ENCODE measurements around the gene IRAK4.
A peak's percentile ranks its signal among the peaks of the same experiment; 100 is the strongest.
"Not testable (repeated sequence)": the region's sequence is repeated elsewhere in the genome, so short reads cannot be mapped to it uniquely, and the experiment has no call there.

IRAK4 gene

DNA sequence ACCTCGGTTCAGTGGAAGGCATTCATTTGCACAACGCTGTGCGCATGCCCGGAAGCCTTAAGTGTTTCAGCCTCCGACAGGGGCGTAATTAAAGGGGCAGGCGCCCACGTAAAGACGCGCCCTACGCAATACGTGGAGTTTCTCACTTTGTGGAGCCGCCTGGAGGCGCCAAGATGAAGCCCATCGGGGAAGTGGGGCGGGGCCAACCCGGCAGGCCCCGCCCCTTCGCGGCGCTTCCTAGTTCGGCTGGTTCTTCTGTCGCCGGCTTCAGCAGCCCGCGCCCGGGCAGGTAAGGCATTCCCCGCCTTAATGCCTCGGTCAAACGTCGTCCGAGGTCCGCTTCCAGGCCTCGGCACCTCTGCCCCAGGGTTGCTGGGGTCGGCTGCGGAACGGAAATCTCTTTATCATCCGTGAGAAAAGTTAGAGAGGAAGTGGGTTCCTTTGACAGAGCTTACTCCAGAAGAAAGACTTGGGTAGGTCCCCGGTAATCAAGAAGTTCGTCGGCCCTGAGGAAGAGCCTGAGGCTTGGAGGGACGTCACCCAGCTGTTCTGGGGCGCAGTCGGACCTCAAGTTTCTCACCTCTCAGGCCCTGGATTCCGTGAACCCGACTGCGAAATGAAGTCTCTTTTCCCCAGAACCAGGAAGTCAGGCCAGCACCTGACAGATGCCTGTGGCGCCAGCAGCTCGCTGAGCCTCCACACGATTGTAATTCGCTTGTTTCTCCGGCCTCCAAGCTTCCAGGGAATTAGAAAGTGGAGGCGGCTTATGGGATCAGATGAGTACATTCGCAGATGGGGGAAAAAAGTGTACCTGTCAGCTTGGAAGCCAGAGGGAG, at the start of gene IRAK4, which contains the start of gene PUS7L:
Gene IRAK4 (plus strand): TSS at position 224 of the 836 bp plus-strand sequence. CDS start 9,161 bp downstream, outside the sequence.
Gene PUS7L (minus strand): TSS at position 63 of the 836 bp plus-strand sequence. CDS start 3,545 bp downstream, outside the sequence.
- DNase-seq, result peak; percentile 94

DNA sequence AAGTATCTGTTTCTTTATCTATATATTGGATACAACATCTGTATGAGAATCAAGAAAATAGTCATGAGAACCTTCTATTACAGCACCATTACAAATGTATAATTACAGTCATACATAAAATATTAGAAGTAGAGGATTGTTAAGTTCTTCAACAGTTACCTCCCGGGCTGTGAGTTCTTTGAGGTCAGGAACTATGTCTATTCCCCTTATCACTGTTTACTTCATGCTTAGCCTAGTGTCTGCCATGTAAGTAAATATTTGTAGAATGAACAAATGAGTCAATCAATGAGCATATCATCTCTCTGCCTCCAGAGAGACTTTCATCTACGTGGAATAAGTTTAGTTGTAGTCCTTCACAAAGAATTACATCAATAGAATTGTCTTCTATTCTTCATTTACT, 47.4 kb upstream of the IRAK4 start:
- DNase-seq, result no peak

GRCh38 chr12:43722621-43723020, 36.1 kb upstream of the IRAK4 start:
- no peak for DNase-seq

GRCh38 chr12:43723134-43723533, 35.6 kb upstream of the IRAK4 start:
- DNase-seq, result no peak

- DNase-seq, result no peak
These were observed 30.6 kb upstream of the IRAK4 start for GRCh38 chr12:43728117-43728516.

GRCh38 chr12:43728698-43729097, 30.1 kb upstream of the IRAK4 start:
- no peak for DNase-seq

- DNase-seq, result no peak
These were observed 28.5 kb upstream of the IRAK4 start for GRCh38 chr12:43730283-43730682.

DNA sequence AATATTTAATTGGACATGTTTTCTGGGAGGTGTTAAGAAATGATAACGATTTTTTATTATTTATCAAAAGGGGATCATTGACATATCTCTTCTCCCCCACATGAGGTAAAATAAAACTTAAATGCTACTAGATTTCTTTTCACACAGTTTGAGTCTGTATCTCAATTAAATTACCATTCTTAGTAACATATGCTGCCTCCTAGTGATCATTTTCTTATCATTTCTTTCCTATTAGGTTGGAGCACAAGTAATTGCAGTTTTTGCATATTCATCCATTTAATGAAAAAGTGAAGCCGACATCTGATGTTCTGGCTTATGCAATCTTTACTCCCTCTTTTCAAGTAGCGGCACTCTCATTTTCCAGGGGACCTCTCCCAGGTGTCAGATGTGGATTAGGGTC, 25.1 kb upstream of the IRAK4 start:
- DNase-seq, result no peak

DNA sequence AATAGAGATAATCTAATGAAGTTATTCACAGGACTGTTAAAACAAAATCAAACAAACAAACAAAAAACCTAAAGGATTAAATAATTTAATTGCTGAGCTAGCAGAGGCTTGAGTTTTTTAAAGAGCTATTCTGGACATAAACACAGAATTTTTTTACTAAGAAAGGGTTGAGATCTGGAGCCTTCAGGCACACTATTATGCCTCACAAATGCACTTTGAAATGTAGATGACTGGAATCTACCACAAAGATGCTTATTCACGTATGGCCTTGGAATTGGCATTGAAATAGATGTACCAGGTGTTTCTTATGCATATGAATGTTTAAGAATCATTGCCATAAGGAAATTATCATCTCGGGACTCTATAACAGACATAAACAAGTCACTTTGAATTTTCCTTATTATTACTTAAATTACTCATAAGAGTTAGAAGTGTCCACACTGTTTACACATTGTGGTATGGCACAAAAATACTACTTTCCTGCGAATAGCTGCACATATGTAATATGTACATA, 21.8 kb upstream of the IRAK4 start:
- DNase-seq, result no peak

DNA sequence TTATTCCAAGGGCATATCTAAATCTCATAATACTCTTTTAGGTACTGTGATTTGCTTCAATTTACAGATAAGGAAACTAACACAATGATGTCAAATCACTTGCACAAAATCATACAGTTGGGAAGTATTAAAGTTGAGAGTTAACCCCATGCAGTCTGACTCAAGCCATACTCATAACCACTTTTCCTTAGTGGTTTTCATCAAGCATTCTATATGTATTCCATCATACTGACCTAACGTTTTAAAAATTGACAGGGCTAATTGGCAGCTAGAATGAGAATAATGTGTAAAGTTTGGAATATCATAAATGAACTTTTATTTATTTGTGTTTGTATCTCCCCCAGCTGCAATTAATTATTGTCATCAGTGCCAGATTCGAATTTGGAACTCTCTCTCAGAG, 21.1 kb upstream of the IRAK4 start:
- DNase-seq, result no peak

GRCh38 chr12:43740511-43741100, 18.1 kb upstream of the IRAK4 start:
- DNase-seq, result no peak

- no peak for DNase-seq
These were observed 16.6 kb upstream of the IRAK4 start for GRCh38 chr12:43742106-43742505.

- no peak for DNase-seq
These were observed 13.9 kb upstream of the IRAK4 start for GRCh38 chr12:43744826-43745225.

DNA sequence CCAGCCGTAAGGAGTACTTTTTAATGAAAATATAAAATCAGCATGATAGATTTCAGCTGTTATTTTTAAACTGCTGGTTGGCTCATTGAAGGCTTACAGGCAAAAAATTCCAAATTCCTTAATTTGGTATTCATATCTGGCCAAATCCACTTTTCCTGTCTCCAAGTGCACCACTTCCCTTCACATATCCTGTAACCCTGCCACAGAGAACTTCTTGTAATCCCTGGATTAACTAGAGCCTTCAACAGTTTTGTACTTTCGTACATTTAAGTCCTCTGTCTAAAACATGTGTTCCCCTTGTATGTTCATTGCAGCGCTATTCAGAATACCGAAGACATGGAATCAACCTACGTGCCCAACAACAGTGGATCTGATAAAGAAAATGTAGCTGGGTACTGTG, 9.7 kb upstream of the IRAK4 start:
- no peak for DNase-seq

- DNase-seq, result no peak
These were observed 7.9 kb upstream of the IRAK4 start for GRCh38 chr12:43750814-43751213.

GRCh38 chr12:43751360-43751759, 7.4 kb upstream of the IRAK4 start:
- not testable (repeated sequence) for DNase-seq

- no peak for DNase-seq
These were observed 4.7 kb upstream of the IRAK4 start for GRCh38 chr12:43754015-43754414.

- no peak for DNase-seq
These were observed 464 bp upstream of the IRAK4 start for GRCh38 chr12:43758247-43758727.

DNA sequence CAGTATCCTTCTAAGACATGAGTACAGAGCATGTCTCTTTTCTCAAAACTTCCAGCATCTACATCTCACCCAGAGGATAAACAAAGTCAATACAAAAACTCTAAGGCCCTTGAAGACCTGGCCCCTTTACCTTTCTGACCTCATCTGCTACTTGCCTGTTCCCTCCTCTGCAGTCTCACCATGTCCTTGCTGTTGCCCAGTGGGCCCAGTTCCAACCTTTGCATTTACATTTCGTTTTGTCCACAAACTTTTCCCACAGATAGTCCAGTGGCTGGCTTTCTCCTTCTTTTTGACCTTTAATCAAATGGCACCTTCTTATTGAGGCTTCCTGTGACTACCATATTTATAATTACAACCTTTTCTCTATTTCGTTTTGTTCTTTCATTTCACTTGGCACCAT, 1.6 kb downstream of the IRAK4 start:
- no peak for DNase-seq

DNA sequence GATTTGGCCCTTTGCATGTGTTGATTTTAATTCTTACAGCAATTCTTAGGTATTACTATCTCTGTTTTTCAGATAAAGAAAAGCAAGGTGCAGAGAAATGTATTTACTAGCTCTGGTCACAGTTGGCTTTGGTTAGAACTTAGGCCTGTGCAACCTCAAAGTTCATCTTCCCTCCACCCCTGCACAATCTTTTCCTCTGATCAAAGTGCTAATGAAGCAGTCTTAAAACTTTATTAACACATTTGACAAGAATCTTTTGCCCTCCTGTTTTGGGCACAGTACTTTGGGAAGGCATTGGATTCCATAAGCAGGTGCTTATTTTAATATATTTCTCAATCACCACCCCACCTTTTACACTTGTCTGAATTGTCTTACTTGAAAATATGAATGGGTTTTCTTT, 2.7 kb downstream of the IRAK4 start:
- no peak for DNase-seq

GRCh38 chr12:43762596-43762995, 3.8 kb downstream of the IRAK4 start:
- no peak for DNase-seq

DNA sequence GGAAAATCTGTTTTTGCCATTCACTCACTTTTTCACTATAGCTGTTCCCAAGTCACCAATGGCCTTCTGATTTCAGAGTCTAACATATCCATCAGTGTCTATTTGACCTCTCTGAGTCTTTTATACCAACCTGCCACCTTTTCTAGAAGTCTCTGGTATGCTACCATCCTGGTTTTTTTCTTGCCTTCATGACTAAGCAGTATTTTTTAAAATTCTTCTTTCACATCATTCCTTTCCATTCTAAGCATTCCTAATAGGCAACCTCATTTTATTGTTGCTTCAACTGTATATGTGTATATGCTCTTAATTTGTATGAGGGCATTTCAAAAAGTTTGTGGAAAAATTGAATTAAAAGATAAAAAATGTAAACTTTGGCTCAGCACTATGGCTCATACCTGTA, 5.0 kb downstream of the IRAK4 start:
- no peak for DNase-seq

DNA sequence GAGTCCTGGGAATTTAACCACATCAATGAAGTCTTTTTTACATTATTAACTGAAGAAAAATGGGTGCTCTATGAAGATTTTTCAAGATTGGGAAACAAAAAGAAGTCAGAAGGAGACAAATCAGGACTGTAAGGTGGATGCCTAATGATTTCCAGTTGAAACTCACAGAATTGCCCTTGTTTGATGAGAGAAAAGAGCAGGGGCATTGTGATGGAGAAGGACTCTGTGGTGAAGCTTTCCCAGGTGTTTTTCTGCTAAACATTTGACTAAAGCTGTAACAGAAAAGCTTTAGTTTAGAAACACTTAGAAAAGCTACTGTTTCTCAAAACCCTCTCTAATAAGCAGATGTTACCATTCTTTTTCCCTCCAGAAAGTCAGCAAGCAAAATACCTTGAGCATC, 5.8 kb downstream of the IRAK4 start:
- DNase-seq, result no peak

GRCh38 chr12:43766291-43766690, 7.5 kb downstream of the IRAK4 start:
- DNase-seq, result no peak
